CD4-positive, alpha-beta T cell treated with Interleukin-12 subunit alpha and Interleukin-12 subunit beta, for 1 hour (primary cell): Measurements from ENCODE around the gene SLC1A2.

Source experiments
- DNase-seq: peaks from one replicate; pipeline ENCODE4 v3.0.0-alpha.2; 2020

Gene SLC1A2

GRCh38 chr11:35347921-35348331, 71.4 kb downstream of the SLC1A2 start:
- DNase-seq = no peak

- DNase-seq = no peak
These were observed 72.0 kb downstream of the SLC1A2 start for GRCh38 chr11:35347173-35347878.

- no peak for DNase-seq
These were observed 72.7 kb downstream of the SLC1A2 start for GRCh38 chr11:35346472-35347156.

GRCh38 chr11:35344681-35345574, 74.4 kb downstream of the SLC1A2 start:
- no peak for DNase-seq

- DNase-seq = peak; percentile 68
These were observed 76.2 kb downstream of the SLC1A2 start for GRCh38 chr11:35343033-35343598.

GRCh38 chr11:35340715-35341114, 78.6 kb downstream of the SLC1A2 start:
- DNase-seq = no peak

GRCh38 chr11:35340071-35340470, 79.3 kb downstream of the SLC1A2 start:
- no peak for DNase-seq

- DNase-seq = no peak
These were observed 80.4 kb downstream of the SLC1A2 start for GRCh38 chr11:35338921-35339320.

- no peak for DNase-seq
These were observed 81.4 kb downstream of the SLC1A2 start for GRCh38 chr11:35337914-35338305.

GRCh38 chr11:35337136-35337913, 82.0 kb downstream of the SLC1A2 start:
- DNase-seq = no peak

GRCh38 chr11:35336726-35337125, 82.6 kb downstream of the SLC1A2 start:
- DNase-seq = no peak

- DNase-seq = no peak
These were observed 84.1 kb downstream of the SLC1A2 start for GRCh38 chr11:35335226-35335625.

GRCh38 chr11:35334385-35335090, 84.8 kb downstream of the SLC1A2 start:
- DNase-seq = peak; percentile 32

- no peak for DNase-seq
These were observed 86.8 kb downstream of the SLC1A2 start for GRCh38 chr11:35332524-35332923.

GRCh38 chr11:35330931-35331330, 88.4 kb downstream of the SLC1A2 start:
- DNase-seq = peak; percentile 73

- DNase-seq = no peak
These were observed 89.0 kb downstream of the SLC1A2 start for GRCh38 chr11:35330156-35330889.

GRCh38 chr11:35327829-35328228, 91.5 kb downstream of the SLC1A2 start:
- DNase-seq = no peak

- no peak for DNase-seq
These were observed 93.0 kb downstream of the SLC1A2 start for GRCh38 chr11:35326266-35326879.

- DNase-seq = no peak
These were observed 94.4 kb downstream of the SLC1A2 start for GRCh38 chr11:35324981-35325380.

GRCh38 chr11:35324183-35324886, 95.0 kb downstream of the SLC1A2 start:
- no peak for DNase-seq
